ENCODE measurements around the gene SRP68.

DNA sequence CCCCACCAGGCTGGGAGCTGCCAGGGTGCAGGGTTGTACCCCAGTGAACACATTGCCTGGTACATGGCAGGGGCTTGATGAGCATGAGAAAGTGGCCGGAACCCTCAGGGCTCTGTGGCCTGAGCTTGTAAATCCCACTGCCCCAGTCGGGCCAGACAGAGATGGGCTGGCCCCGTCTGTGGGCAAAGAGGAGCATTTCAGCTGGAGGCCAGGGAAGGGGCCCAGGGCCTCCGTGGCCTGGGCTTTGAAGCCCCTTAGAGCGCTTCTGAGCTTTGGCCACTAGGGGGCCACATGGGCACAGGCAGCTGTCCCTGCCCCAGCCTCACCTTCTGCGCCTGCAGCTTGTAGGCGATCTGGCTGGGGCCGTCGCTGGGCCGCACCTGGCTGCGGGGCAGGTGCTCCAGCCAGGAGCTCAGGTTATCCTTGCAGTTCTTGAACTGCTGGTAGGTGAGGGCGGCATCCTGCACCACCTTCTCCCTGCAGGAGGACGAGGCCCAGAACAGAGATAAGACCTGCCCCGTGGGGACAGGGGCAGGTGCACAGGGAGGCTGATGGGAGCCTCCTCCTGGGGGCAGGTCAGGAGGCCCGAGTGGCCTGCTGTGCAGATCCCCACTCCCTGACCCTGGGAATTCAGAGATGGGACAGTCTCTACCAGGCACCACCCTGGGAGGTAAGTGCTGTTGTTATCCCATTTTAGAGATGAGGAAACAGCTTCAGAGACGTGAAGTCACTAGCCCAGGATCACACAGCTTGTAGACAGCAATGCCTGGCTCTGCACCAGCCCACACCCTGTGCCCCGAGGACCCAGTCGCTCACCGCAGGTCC, 58.0 kb downstream of the SRP68 start:
- TF ChIP-seq EZH2 (IDR thresholded peaks at IDR 0.05; ENCODE audit: borderline replicate concordance, insufficient read depth, low read depth, low read length, poor library complexity, severe bottlenecking) = no peak
- TF ChIP-seq, protein P1, sequence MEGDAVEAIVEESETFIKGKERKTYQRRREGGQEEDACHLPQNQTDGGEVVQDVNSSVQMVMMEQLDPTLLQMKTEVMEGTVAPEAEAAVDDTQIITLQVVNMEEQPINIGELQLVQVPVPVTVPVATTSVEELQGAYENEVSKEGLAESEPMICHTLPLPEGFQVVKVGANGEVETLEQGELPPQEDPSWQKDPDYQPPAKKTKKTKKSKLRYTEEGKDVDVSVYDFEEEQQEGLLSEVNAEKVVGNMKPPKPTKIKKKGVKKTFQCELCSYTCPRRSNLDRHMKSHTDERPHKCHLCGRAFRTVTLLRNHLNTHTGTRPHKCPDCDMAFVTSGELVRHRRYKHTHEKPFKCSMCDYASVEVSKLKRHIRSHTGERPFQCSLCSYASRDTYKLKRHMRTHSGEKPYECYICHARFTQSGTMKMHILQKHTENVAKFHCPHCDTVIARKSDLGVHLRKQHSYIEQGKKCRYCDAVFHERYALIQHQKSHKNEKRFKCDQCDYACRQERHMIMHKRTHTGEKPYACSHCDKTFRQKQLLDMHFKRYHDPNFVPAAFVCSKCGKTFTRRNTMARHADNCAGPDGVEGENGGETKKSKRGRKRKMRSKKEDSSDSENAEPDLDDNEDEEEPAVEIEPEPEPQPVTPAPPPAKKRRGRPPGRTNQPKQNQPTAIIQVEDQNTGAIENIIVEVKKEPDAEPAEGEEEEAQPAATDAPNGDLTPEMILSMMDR (IDR thresholded peaks at IDR 0.05) = peak; percentile 98
